Panc1 (cell line): Measurements from ENCODE around the gene FES.

Experiments used
- CTCF ChIP-seq: fragments of 450-650 bp; IDR thresholded peaks from 2 replicates; pipeline ENCODE4 v1.5.1; 2017; ENCODE audit warnings: mild to moderate bottlenecking
- POLR2AphosphoS5 ChIP-seq: IDR thresholded peaks from 2 replicates; pipeline ENCODE4 v1.6.1; 2012; ENCODE audit warnings: mild to moderate bottlenecking, low read depth, low read length, moderate library complexity
- SIN3A ChIP-seq: IDR thresholded peaks from 2 replicates; pipeline ENCODE4 v1.6.1; 2012; ENCODE audit warnings: low read depth, mild to moderate bottlenecking, low read length, moderate library complexity, borderline replicate concordance; ENCODE audit not compliant: insufficient read depth

- TF ChIP-seq POLR2AphosphoS5 (no peak), CTCF (no peak), SIN3A (no peak)
These were observed 18.6 kb upstream of the FES start for GRCh38 chr15:90865702-90866101.
